Cardiac atrium fibroblast (primary cell): ENCODE data around the gene IGSF9. TPM values are rescaled to one million over a fixed set of nuclear protein-coding genes. Genes with fewer than 3 reads are reported as not detected.

Source experiments
- total RNA-seq: library from RNA; depleted of rRNA; stranded (reverse); fragments of >200 nt; gene quantifications from 2 replicates; pipeline ENCODE4 v1.2.3, GENCODE V29; 2015

Gene IGSF9
- 0.16 TPM in 1 of 2 replicates, not detected in the other for total RNA-seq

GRCh38 chr1:159945483-159946241 lies at the start of gene IGSF9:
Gene IGSF9, minus strand, starts transcription at chr1:159945613. Its CDS starts 2,159 bp downstream, at chr1:159943454.

GRCh38 chr1:159953536-159954515 lies 8.4 kb upstream of the IGSF9 start, which contains the start of gene SLAMF9:
Gene SLAMF9, minus strand, starts transcription at chr1:159954237. Its CDS starts 100 bp downstream, at chr1:159954137.

GRCh38 chr1:159924791-159925718 lies 20.4 kb downstream of the IGSF9 start, which contains the start of gene TAGLN2:
Gene TAGLN2, minus strand, starts transcription at chr1:159925507. Its CDS starts 4,998 bp downstream, at chr1:159920509.

GRCh38 chr1:159900086-159900680 lies 45.2 kb downstream of the IGSF9 start, which contains the start of gene CFAP45:
Gene CFAP45, minus strand, starts transcription at chr1:159900165. Its CDS starts 67 bp downstream, at chr1:159900098.

Other genes starting within 250 kb of the IGSF9 start
- gene CRP, start 231.0 kb downstream of the IGSF9 start, total RNA-seq: not detected in 2 replicates
- gene DUSP23, start 164.7 kb downstream of the IGSF9 start, total RNA-seq: 48.0 and 53.8 TPM in 2 replicates
- gene FCRL6, start 143.3 kb downstream of the IGSF9 start, total RNA-seq: not detected in 2 replicates
- not detected in 2 replicates for gene SLAMF8, start 118.7 kb downstream of the IGSF9 start, total RNA-seq
- gene VSIG8, start 83.0 kb downstream of the IGSF9 start, total RNA-seq: not detected in 2 replicates
- not detected in 2 replicates for gene CFAP45, start 45.4 kb downstream of the IGSF9 start, total RNA-seq
- 446 and 509 TPM in 2 replicates for gene TAGLN2, start 20.1 kb downstream of the IGSF9 start, total RNA-seq
- not detected in 2 replicates for gene SLAMF9, start 8.6 kb upstream of the IGSF9 start, total RNA-seq
- gene PIGM, start 86.4 kb upstream of the IGSF9 start, total RNA-seq: 1.4 and 3.1 TPM in 2 replicates
- gene KCNJ10, start 124.5 kb upstream of the IGSF9 start, total RNA-seq: not detected in 2 replicates
- gene KCNJ9, start 135.9 kb upstream of the IGSF9 start, total RNA-seq: not detected in 2 replicates
- 18.1 and 23.2 TPM in 2 replicates for gene IGSF8, start 153.0 kb upstream of the IGSF9 start, total RNA-seq
- gene ATP1A2, start 170.1 kb upstream of the IGSF9 start, total RNA-seq: 1.3 TPM in 1 of 2 replicates, not detected in the other
- not detected in 2 replicates for gene ATP1A4, start 206.0 kb upstream of the IGSF9 start, total RNA-seq
- gene CASQ1, start 245.0 kb upstream of the IGSF9 start, total RNA-seq: not detected in 2 replicates